BJ (cell line): ENCODE data around the gene EHD3. TPM values are rescaled to one million over a fixed set of nuclear protein-coding genes. Genes with fewer than 3 reads are reported as not detected.

ENCODE experiments used
- CTCF ChIA-PET: fragments of 350-600 bp; formaldehyde crosslinking; extraction: SDS; loops from one replicate; lab custom pipeline; 2021; ENCODE audit warnings: antibody characterized with exemption, inconsistent platforms; lab: Yijun Ruan, JAX
- POLR2A ChIA-PET: fragments of 300-600 bp; sonication (Branson Sonifier 250); formaldehyde crosslinking; extraction: SDS; loops from one replicate; lab custom pipeline; 2021; ENCODE audit warnings: antibody characterized with exemption; lab: Charles Lee
- DNase-seq: peaks from one replicate; pipeline ENCODE4 v3.0.0-alpha.2; 2011; ENCODE audit warnings: low read depth
- H3K27me3 ChIP-seq: 2 replicates; pipeline ENCODE4 v1.6.0; 2011; ENCODE audit warnings: low read length; ENCODE audit not compliant: control insufficient read depth, insufficient read depth
- H3K36me3 ChIP-seq: 2 replicates; pipeline ENCODE4 v1.5.1; 2011; ENCODE audit warnings: low read length; ENCODE audit not compliant: control insufficient read depth, insufficient read depth
- H3K4me3 ChIP-seq: 2 replicates; pipeline ENCODE4 v1.5.1; 2011; ENCODE audit warnings: low read depth, mild to moderate bottlenecking, control low read depth, low read length
- CTCF ChIP-seq: IDR thresholded peaks from 2 replicates; pipeline ENCODE4 v1.5.1; 2011; ENCODE audit warnings: low read depth, mild to moderate bottlenecking, control low read depth, inconsistent platforms, low read length, moderate library complexity; ENCODE audit not compliant: insufficient read depth
- polyA plus RNA-seq: library from polyadenylated mRNA; depleted of rRNA; stranded (reverse); fragments of >200 nt; gene quantifications from 2 replicates; pipeline ENCODE4 v1.2.3, GENCODE V29; 2011

The EHD3 gene
- polyA plus RNA-seq, 1 experiment = 69.4 TPM

GRCh38 chr2:31214444-31214915 lies 19.5 kb upstream of the EHD3 start:
- no peak for TF ChIP-seq CTCF
- peaks cover 3% of the 10 kb centered on the region for H3K27me3 ChIP-seq
- no peak for DNase-seq
- CTCF ChIA-PET = interaction anchor here (1.1 to 1.2 kb wide), 2 partner anchors 46 to 119 kb away, joined by 3 read pairs; no protein-coding TSS in a partner anchor
- POLR2A ChIA-PET = no interaction called here
- H3K4me3 ChIP-seq = no peak overlapping the region
- no peaks in the 10 kb centered on the region for H3K36me3 ChIP-seq

DNA sequence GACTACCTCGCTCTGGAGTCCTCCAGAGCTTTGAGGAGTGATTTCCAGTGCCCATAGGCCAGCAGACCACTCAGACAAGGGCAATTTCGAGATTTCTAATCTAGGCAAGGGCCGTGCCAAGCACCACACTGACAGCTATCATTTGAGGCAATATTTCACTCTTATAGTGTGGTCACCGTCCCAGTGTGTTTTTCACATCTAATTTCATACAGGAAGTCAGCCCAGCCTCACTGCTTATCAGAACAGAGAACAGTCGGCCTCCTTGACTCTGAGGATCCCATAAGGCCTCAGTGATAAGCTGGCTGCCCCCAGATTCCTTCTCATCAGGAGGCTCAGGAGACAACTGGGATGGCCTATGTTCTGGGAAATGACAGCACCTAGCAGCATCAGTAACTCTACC lies 17.2 kb upstream of the EHD3 start:
- H3K27me3 ChIP-seq = peaks cover 5% of the 10 kb centered on the region
- no peak for TF ChIP-seq CTCF
- no peak overlapping the region for H3K4me3 ChIP-seq
- ChIA-PET POLR2A (no interaction called here), CTCF (interaction anchor here (1.5 kb wide), 1 partner anchor 17 kb away, joined by 8 read pairs; the partner anchor contains the start of gene EHD3)
- DNase-seq = no peak
- no peaks in the 10 kb centered on the region for H3K36me3 ChIP-seq

GRCh38 chr2:31217465-31218200 lies 16.3 kb upstream of the EHD3 start, which contains the start of gene CAPN14:
Gene CAPN14, minus strand, starts transcription at chr2:31217515. Its CDS starts 12,068 bp downstream, at chr2:31205447.
- H3K36me3 ChIP-seq = no peaks in the 10 kb centered on the region
- POLR2A ChIA-PET = no interaction called here
- H3K27me3 ChIP-seq = peaks cover 8% of the 10 kb centered on the region
- DNase-seq = no peak
- CTCF ChIA-PET = interaction anchor here (1.5 kb wide), 1 partner anchor 16 kb away, joined by 8 read pairs; the partner anchor contains the start of gene EHD3
- H3K4me3 ChIP-seq = no peak within 1 kb of the TSS
- TF ChIP-seq CTCF = no peak

GRCh38 chr2:31219131-31219969 lies 14.6 kb upstream of the EHD3 start:
- no peak for DNase-seq
- no peak overlapping the region for H3K4me3 ChIP-seq
- H3K36me3 ChIP-seq = no peaks in the 10 kb centered on the region
- H3K27me3 ChIP-seq = peaks cover 9% of the 10 kb centered on the region
- ChIA-PET CTCF (interaction anchor here (0.9 to 1.5 kb wide), 3 partner anchors 15 to 115 kb away, joined by 3 read pairs; partner anchors contain the start of gene EHD3), POLR2A (no interaction called here)
- TF ChIP-seq CTCF = no peak

DNA sequence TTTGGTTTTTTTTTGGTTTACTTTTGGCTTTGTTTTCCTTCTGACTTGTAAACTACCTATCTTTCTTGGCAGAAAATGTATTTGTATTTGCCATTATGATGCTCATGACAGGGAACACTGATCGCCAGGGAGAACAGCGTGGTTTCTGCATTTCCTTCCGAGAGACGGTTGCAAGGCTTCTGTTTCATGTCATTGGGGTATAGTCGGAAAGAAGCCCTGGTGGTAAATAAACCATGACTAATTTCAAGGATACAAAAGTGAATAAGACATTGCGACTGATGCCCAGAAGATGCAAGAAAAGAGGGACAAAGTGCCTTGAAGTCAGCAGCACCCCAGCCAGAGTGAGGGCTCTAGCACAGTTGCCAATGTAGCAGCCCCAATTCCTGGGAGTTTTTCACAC lies 12.4 kb upstream of the EHD3 start:
- DNase-seq = no peak
- ChIA-PET POLR2A (no interaction called here), CTCF (interaction anchor here (0.6 kb wide), 1 partner anchor 91 kb away, joined by 3 read pairs; no protein-coding TSS in a partner anchor)
- Histone ChIP-seq H3K36me3 (no peaks in the 10 kb centered on the region), H3K27me3 (peaks cover 10% of the 10 kb centered on the region), H3K4me3 (no peak overlapping the region)
- TF ChIP-seq CTCF = no peak
